GM21825 (cell line): ENCODE data around the gene BMERB1.
"Not testable (repeated sequence)": the region's sequence is repeated elsewhere in the genome, so short reads cannot be mapped to it uniquely, and the experiment has no call there.

Source experiments
- ATAC-seq: cut with Tn5 transposase; IDR thresholded peaks from one replicate; pipeline ENCODE4 v1.9.1; 2021; ENCODE audit warnings: mild to moderate bottlenecking, moderate library complexity; ENCODE audit not compliant: unreplicated experiment

BMERB1 gene

GRCh38 chr16:15422222-15422621 is 12.2 kb upstream of the BMERB1 start:
- no peak for ATAC-seq

DNA sequence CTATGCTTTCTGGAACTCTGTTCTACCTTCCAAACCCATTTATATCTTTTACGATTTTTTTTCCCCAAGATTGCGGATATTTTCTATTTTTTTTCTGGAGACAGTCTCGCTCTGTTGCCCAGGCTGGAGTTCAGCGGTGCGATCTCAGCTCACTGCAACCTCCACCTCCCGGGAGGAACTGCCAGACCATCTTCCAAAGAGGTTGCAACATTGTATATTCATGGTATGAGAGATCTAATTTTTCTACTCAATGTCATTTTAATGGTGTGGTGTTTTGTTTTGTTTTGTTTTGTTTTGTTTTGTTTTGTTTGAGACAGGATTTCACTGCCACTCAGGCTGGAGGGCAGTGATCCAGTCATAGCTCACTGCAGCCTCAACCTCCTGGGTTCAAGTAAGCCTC is 8.5 kb upstream of the BMERB1 start:
- no peak for ATAC-seq

- ATAC-seq = no peak
Observed at GRCh38 chr16:15426796-15427195, 7.6 kb upstream of the BMERB1 start.

DNA sequence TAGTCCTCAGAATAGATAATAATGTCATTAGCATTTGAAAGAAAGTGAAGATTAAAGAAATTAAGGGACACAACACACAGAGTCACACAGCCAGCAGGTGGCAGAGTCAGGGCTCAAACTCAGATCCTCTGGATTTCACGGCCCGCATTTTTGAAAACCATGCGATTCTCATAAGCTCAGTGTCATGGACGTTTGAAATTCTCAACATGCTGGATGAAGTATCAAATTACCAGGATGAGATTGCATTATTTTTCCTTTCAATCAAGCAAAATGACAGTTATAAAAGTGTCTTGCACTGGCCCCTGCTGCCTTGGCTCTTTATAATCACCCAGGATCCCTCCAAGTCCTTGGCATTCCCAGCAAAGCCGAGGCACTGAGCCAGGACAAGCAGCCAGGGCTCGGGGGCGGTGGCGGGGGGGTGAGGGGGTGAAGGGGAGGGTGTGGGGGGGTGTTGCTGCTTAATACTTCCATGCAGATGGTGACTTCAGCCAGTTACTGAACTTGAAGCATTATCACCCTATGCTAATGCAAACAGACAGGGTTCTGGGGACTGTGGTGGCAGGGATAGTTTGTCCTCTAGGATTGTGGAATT is 6.6 kb upstream of the BMERB1 start:
- no peak for ATAC-seq

GRCh38 chr16:15430884-15431283 is 3.5 kb upstream of the BMERB1 start:
- not testable (repeated sequence) for ATAC-seq

GRCh38 chr16:15434079-15434424 is 336 bp upstream of the BMERB1 start:
- ATAC-seq = no peak

- no peak for ATAC-seq
Observed at GRCh38 chr16:15435216-15435864, 952 bp downstream of the BMERB1 start.

GRCh38 chr16:15439102-15439501 is 4.7 kb downstream of the BMERB1 start:
- ATAC-seq = no peak

DNA sequence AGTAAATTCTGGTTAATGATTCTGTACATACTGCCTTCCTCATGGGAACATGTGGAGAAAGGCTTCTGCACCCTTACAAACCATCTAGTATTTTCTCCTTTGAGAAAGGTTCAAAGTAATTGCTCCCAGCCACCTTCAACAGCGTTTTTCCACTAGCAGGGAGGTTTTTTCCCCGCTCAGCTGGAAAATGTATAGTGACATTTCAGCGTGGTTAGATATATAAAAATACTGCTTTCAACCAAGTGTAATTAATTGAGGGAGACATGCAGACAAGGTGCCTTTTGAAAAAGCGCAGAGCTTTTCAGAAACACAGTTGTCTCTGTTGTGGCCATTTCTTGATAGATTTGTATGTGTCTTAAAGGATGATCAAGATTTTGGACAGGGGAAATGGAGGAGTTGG is 5.1 kb downstream of the BMERB1 start:
- ATAC-seq = no peak

- ATAC-seq = no peak
Observed at GRCh38 chr16:15440852-15441251, 6.5 kb downstream of the BMERB1 start.

DNA sequence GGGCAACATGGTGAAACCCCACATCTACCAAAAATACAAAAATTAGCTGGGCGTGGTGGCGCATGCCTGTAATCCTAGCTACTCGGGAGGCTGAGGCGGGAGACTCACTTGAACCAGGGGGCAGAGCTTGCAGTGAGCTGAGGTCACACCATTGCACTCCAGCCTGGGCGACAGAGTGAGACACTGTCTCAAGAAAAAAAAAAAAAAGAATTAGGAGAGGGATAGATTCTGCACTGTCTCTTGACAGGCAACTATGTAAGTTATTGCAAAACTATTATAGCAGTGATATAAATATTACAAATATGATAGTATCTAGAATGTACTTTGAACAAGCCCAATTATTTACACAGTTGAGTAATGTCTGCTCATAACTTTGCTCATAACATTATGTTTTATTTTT is 7.8 kb downstream of the BMERB1 start:
- not testable (repeated sequence) for ATAC-seq

DNA sequence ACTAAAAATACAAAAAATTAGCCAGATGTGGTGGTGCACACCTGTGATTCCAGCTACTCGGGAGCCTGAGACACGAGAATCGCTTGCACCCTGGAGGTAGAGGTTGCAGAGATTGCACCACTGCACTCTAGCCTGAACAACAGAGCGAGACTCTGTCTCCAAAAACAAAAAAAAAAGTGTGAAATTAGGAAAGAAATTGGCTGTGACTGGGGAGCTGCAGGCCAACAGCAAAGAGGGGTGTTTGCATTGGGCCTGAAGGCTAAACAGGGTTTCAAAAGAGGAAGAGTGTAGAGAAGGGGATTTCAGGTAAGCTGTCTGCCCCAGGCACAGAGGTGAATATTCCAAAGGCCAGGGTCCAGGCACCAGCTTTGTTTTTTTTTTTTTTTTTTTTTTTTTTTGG is 9.4 kb downstream of the BMERB1 start:
- ATAC-seq = no peak

- no peak for ATAC-seq
Observed at GRCh38 chr16:15444264-15444663, 9.9 kb downstream of the BMERB1 start.

- ATAC-seq = no peak
Observed at GRCh38 chr16:15445450-15445849, 11.1 kb downstream of the BMERB1 start.

GRCh38 chr16:15446901-15447300 is 12.5 kb downstream of the BMERB1 start:
- no peak for ATAC-seq

- ATAC-seq = no peak
Observed at GRCh38 chr16:15450624-15451023, 16.2 kb downstream of the BMERB1 start.

DNA sequence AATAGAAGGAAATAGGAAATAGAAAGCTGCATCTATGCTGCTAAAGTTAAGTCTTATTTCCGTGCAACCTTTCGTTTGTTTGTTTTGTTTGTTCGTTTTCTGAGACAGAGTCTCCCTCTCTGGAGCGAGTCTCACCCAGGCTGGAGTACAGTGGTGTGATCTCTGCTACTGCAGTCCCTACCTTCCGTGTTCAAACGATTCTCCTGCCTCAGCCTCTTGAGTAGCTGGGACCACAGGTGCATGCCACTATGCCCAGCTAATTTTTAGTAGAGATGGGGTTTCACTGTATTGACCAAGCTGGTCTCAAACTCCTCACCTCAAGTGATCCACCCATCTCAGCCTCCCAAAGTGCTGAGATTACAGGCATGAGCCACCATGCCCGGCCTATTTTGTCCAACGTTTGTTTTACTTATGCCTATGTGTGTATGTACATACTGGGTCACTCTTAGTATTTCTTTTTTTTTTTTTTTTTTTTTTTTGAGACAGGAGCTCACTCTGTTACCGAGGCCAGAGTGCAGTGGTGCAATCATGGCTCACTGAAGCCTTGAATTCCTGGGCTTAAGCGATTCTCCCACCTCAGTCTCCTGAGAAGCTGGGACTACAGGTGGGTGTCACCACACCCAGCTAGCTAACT is 16.8 kb downstream of the BMERB1 start:
- no peak for ATAC-seq

DNA sequence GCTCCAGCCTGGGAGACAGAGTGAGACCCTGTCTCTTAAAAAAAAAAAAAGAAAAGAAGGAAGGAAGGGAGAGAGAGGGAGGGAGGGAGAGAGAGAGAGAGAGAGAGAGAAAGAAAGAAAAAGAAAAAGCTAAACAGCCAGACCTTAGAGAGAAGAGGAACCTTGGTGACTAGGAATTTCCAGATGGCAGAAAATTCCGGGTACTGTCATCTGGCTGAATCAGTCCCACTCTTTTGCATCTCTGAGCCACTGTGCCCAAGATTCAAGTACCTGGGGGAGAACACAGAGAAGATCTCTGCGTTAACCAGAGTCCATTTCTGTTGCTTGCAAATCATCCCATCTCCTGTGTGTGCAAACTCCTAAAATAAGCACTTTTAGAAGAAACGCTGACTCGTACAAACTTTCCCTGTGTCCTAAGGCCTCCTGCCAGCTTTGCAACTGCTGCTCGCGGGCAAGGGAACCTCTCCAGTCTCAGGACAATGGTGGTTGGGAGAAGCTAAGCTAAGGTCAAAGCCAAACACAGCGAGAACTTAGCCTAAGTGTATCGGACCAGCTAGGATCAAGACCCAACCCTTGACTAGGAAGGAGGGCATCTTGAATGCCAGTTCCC is 18.0 kb downstream of the BMERB1 start:
- ATAC-seq = no peak

- ATAC-seq = not testable (repeated sequence)
Observed at GRCh38 chr16:15453296-15453695, 18.9 kb downstream of the BMERB1 start.

- ATAC-seq = not testable (repeated sequence)
Observed at GRCh38 chr16:15454933-15455332, 20.5 kb downstream of the BMERB1 start.

DNA sequence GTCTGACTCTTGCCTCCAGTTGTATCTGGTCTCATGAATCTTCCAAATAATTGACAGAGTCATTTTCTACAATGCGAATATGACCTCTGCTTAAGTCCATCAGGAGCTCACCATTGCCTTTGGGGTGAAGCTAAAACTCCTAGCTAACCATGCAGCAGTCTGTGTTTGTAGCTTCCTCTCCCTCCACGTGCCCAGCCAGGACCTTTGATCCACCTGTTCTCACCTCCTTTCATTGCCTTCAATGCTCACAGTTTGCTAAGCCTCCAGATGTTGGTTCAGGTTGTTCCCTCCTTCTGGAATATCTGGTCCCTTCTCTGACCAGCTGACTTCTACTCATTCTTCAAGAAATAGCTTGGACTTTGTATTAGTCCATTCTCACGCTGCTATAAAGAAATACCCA is 23.0 kb downstream of the BMERB1 start:
- ATAC-seq = no peak

- no peak for ATAC-seq
Observed at GRCh38 chr16:15457958-15458357, 23.6 kb downstream of the BMERB1 start.
